ENCODE measurements around the gene ESR2.

The ESR2 gene

DNA sequence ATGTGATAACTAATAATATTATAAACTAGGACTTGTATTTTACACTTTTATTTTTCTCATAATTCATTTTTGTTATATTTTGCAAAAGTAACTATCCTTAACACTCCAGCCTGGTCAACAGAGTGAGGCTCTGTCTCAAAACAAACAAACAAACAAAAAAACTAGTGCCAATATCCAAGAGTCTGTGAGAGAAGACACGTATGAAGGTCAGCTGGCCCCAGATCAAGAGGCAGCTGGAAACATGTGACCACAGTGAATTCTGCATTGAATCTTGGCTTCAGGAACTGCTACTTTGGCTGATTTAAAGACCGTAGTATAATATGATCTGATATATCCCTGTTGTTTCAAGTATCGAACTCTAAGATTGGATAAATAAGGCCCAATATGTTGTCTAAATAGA, 47.0 kb downstream of the ESR2 start:
- no peak for DNase-seq
- TF ChIP-seq GATA1 (IDR thresholded peaks at IDR 0.05; ENCODE audit: low read depth, low read length) = no peak
- TF ChIP-seq POLR2A (IDR thresholded peaks at IDR 0.05; ENCODE audit: low read length) = no peak

GRCh38 chr14:64246688-64247087, 47.5 kb downstream of the ESR2 start:
- TF ChIP-seq POLR2A (IDR thresholded peaks at IDR 0.05; ENCODE audit: low read length) = no peak
- no peak for DNase-seq

GRCh38 chr14:64245491-64245890, 48.7 kb downstream of the ESR2 start:
- TF ChIP-seq GATA1 (IDR thresholded peaks at IDR 0.05; ENCODE audit: low read depth, low read length) (no peak), POLR2A (IDR thresholded peaks at IDR 0.05; ENCODE audit: low read length) (no peak)
- DNase-seq = no peak

GRCh38 chr14:64244279-64244678, 49.9 kb downstream of the ESR2 start:
- no peak for DNase-seq
- TF ChIP-seq GATA1 (IDR thresholded peaks at IDR 0.05; ENCODE audit: low read depth, low read length) (no peak), POLR2A (IDR thresholded peaks at IDR 0.05; ENCODE audit: low read length) (no peak)

DNA sequence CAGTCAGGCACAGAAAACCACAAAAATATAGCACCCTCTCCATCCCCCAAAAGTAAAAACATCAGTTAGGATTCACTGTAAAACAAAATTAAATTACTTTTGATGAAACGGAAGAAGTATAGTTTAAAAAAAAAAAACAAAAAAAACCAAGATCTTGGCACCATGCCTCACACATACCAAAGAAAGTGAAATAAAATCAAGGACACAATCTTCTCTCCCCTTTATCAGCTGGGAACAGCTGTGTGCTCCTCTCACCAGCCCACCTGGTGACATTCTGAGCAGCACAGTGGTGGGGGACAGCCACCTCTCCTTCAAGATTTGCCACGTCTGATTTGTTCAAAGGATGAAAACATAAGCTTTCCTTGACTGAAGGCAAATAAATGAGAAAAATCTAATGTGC, 55.5 kb downstream of the ESR2 start:
- peak; percentile 11 to 12 for DNase-seq
- no peak for TF ChIP-seq GATA1 (IDR thresholded peaks at IDR 0.05; ENCODE audit: low read depth, low read length)
- no peak for TF ChIP-seq POLR2A (IDR thresholded peaks at IDR 0.05; ENCODE audit: low read length)

- DNase-seq = no peak
- no peak for TF ChIP-seq GATA1 (IDR thresholded peaks at IDR 0.05; ENCODE audit: low read depth, low read length)
- TF ChIP-seq POLR2A (IDR thresholded peaks at IDR 0.05; ENCODE audit: low read length) = no peak
Measured at GRCh38 chr14:64238049-64238448, 56.1 kb downstream of the ESR2 start.

- no peak for DNase-seq
- TF ChIP-seq GATA1 (IDR thresholded peaks at IDR 0.05; ENCODE audit: low read depth, low read length) = no peak
- TF ChIP-seq POLR2A (IDR thresholded peaks at IDR 0.05; ENCODE audit: low read length) = no peak
Measured at GRCh38 chr14:64235652-64236640, 58.2 kb downstream of the ESR2 start.

GRCh38 chr14:64234877-64235651, 59.1 kb downstream of the ESR2 start:
- TF ChIP-seq GATA1 (IDR thresholded peaks at IDR 0.05; ENCODE audit: low read depth, low read length) (no peak), POLR2A (IDR thresholded peaks at IDR 0.05; ENCODE audit: low read length) (no peak)
- DNase-seq = no peak

- TF ChIP-seq GATA1 (IDR thresholded peaks at IDR 0.05; ENCODE audit: low read depth, low read length) (no peak), POLR2A (IDR thresholded peaks at IDR 0.05; ENCODE audit: low read length) (no peak)
Measured at GRCh38 chr14:64233531-64234190, 60.5 kb downstream of the ESR2 start.

GRCh38 chr14:64232944-64233343, 61.2 kb downstream of the ESR2 start:
- TF ChIP-seq POLR2A (IDR thresholded peaks at IDR 0.05; ENCODE audit: low read length) (no peak), GATA1 (IDR thresholded peaks at IDR 0.05; ENCODE audit: low read depth, low read length) (no peak)
- DNase-seq = no peak

More at GRCh38 chr14:64233531-64234190, 60.5 kb downstream of the ESR2 start:
- no peak for DNase-seq

GRCh38 chr14:64232095-64232838, 61.9 kb downstream of the ESR2 start:
- TF ChIP-seq POLR2A (IDR thresholded peaks at IDR 0.05; ENCODE audit: low read length) (no peak), GATA1 (IDR thresholded peaks at IDR 0.05; ENCODE audit: low read depth, low read length) (no peak)
- no peak for DNase-seq

DNA sequence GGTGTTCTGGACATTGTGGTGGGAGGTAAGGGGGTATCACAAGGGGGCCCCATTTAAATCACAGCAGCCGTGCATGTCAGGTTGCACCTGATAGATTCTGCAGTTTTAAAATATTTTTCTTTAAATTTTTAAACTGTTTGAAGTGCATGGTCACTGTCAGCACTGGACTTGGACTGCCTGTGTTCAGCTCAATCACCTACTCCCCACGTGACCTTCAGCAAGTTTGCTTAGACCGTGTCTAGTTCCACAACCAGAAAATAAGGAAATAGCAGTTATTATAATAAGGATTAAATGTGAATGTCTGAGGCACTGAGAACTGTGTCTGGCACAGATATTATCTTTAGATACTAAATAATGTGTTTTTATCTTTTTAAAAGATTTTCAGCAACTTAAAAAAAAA, 64.7 kb downstream of the ESR2 start:
- DNase-seq = no peak
- TF ChIP-seq POLR2A (IDR thresholded peaks at IDR 0.05; ENCODE audit: low read length) (no peak), GATA1 (IDR thresholded peaks at IDR 0.05; ENCODE audit: low read depth, low read length) (no peak)

DNA sequence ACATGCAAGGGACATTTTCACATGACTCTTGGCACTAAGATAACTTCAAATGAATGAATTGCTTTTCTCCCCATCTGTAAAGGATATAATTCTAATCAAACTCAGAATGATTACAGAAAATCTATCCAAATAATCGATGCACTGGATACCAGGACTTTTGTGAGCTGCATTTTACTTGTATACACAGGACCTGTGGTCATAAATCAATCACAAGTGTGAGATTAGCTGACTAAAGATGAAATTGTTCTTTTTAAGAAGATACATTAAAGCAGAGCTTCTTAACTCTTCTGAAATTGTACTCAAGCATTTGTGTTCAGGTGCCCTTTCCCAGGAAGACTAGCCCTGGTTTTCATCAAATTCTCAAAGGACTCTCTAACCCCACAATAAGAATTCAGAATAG, 66.3 kb downstream of the ESR2 start:
- no peak for DNase-seq
- TF ChIP-seq POLR2A (IDR thresholded peaks at IDR 0.05; ENCODE audit: low read length) (no peak), GATA1 (IDR thresholded peaks at IDR 0.05; ENCODE audit: low read depth, low read length) (no peak)

Data from erythroblast (primary cell).